DOHH2 (cell line): ENCODE results near the gene HSD11B1L.

Source experiments
- H3F3A ChIP-seq: fragments of 200-600 bp; sonication (generic), shearing (Covaris generic); 2 replicates; pipeline ENCODE4 v1.6.0; 2016; ENCODE audit warnings: antibody characterized with exemption, mild to moderate bottlenecking; ENCODE audit not compliant: control insufficient read depth, insufficient read depth
- H3K27ac ChIP-seq: fragments of 200-600 bp; sonication (generic); 2 replicates; pipeline ENCODE4 v1.5.1; 2014; ENCODE audit warnings: low read depth, mild to moderate bottlenecking, low read length, moderate library complexity
- H3K27me3 ChIP-seq: fragments of 200-600 bp; sonication (generic); 2 replicates; pipeline ENCODE4 v1.6.1; 2014; ENCODE audit warnings: mild to moderate bottlenecking, low read length, mixed read lengths; ENCODE audit not compliant: control insufficient read depth
- H3K36me3 ChIP-seq: fragments of 200-600 bp; sonication (generic); 2 replicates; pipeline ENCODE4 v1.6.1; 2014; ENCODE audit warnings: mild to moderate bottlenecking, low read length, moderate library complexity, mixed read lengths; ENCODE audit not compliant: control insufficient read depth
- H3K4me1 ChIP-seq: fragments of 200-600 bp; sonication (generic); 2 replicates; pipeline ENCODE4 v1.6.1; 2014; ENCODE audit warnings: mild to moderate bottlenecking, low read length, mixed read lengths; ENCODE audit not compliant: control insufficient read depth
- H3K4me2 ChIP-seq: fragments of 200-600 bp; sonication (generic); 2 replicates; pipeline ENCODE4 v1.6.0; 2014; ENCODE audit warnings: mild to moderate bottlenecking, low read length, moderate library complexity
- H3K4me3 ChIP-seq: fragments of 200-600 bp; sonication (generic); 2 replicates; pipeline ENCODE4 v1.5.1; 2014; ENCODE audit warnings: mild to moderate bottlenecking, low read length, mixed read lengths
- H3K79me2 ChIP-seq: fragments of 200-600 bp; sonication (generic); 2 replicates; pipeline ENCODE4 v1.6.1; 2014; ENCODE audit warnings: mild to moderate bottlenecking, low read length, mixed read lengths; ENCODE audit not compliant: control insufficient read depth
- H3K9me2 ChIP-seq: fragments of 200-600 bp; sonication (generic); replicated peaks from 2 replicates; pipeline ENCODE4 v1.6.1; 2014; ENCODE audit warnings: mild to moderate bottlenecking, low read length, mixed read lengths; ENCODE audit not compliant: control insufficient read depth
- H3K9me3 ChIP-seq: fragments of 200-600 bp; sonication (generic); 2 replicates; pipeline ENCODE4 v1.6.1; 2014; ENCODE audit warnings: antibody characterized with exemption, low read length, mixed read lengths; ENCODE audit not compliant: control insufficient read depth, insufficient read depth
- H4K20me1 ChIP-seq: fragments of 200-600 bp; sonication (generic); 2 replicates; pipeline ENCODE4 v1.6.0; 2014; ENCODE audit warnings: low read depth, mild to moderate bottlenecking, antibody characterized with exemption, low read length, moderate library complexity; ENCODE audit not compliant: control insufficient read depth, insufficient read depth
- EZH2phosphoT487 ChIP-seq: fragments of 200-600 bp; sonication (generic); IDR thresholded peaks from 2 replicates; pipeline ENCODE4 v1.6.1; 2017; ENCODE audit warnings: borderline replicate concordance, mild to moderate bottlenecking, antibody characterized with exemption, low read length, moderate library complexity, mixed read lengths
- TF ChIP-seq, protein P1 (sequence below): fragments of 200-600 bp; sonication (generic); IDR thresholded peaks from one replicate; pipeline ENCODE4 v1.5.1; 2014; ENCODE audit warnings: antibody characterized with exemption, mild to moderate bottlenecking, low read depth, low read length; ENCODE audit not compliant: poor library complexity, severe bottlenecking

HSD11B1L gene

DNA sequence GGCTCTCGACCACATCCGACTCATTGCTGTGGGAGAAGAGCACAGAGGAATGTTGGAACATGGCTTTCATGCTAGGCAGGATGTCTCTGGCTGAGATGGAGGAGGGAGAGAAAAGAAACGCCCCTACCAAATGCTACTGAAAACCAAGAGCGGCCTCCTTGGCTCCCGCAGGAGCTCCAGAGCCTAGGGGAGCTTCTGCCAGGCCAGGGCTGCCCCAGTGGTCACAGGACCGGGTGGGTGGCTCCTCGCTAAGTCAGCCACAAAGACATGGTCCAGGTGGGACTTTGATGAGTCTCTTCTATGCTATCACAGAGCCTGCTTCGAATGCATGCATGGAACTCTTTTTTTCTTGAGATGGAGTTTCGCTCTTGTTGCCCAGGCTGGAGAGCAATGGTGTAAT, 32.4 kb downstream of the HSD11B1L start:
- H3K9me2 ChIP-seq = no peaks in the 10 kb centered on the region
- H3K4me2 ChIP-seq = no peak overlapping the region
- no peak overlapping the region for H3K4me3 ChIP-seq
- H3K36me3 ChIP-seq = peaks cover 80% of the 10 kb centered on the region
- no peaks in the 10 kb centered on the region for H3K27me3 ChIP-seq
- peaks cover 12% of the 10 kb centered on the region for H3K4me1 ChIP-seq
- H3F3A ChIP-seq = no peaks in the 10 kb centered on the region
- no peak overlapping the region for H3K27ac ChIP-seq
- TF ChIP-seq, protein P1, sequence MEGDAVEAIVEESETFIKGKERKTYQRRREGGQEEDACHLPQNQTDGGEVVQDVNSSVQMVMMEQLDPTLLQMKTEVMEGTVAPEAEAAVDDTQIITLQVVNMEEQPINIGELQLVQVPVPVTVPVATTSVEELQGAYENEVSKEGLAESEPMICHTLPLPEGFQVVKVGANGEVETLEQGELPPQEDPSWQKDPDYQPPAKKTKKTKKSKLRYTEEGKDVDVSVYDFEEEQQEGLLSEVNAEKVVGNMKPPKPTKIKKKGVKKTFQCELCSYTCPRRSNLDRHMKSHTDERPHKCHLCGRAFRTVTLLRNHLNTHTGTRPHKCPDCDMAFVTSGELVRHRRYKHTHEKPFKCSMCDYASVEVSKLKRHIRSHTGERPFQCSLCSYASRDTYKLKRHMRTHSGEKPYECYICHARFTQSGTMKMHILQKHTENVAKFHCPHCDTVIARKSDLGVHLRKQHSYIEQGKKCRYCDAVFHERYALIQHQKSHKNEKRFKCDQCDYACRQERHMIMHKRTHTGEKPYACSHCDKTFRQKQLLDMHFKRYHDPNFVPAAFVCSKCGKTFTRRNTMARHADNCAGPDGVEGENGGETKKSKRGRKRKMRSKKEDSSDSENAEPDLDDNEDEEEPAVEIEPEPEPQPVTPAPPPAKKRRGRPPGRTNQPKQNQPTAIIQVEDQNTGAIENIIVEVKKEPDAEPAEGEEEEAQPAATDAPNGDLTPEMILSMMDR = no peak
- no peak for TF ChIP-seq EZH2phosphoT487
- peaks cover 57% of the 10 kb centered on the region for H3K79me2 ChIP-seq
- peaks cover 9% of the 10 kb centered on the region; the same call in 1 of the 2 replicates for H4K20me1 ChIP-seq
- no peaks in the 10 kb centered on the region for H3K9me3 ChIP-seq

DNA sequence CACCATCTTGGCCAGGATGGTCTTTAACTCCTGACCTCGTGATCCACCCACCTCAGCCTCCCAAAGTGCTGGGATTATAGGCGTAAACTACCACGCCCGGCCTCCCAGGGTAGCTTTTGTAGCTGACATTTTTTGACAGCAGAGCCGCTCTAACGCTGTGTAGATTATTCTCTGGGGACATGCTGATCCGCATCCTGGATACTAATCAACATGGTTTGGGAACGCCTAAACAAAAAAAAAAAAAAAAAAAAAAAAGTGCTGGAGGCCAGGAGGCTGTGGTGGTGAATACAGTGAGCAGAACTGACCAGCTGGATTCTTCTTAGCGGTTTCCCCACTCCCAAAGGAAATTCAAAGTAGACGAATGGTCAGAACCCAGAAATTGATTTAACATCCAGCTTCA, 34.0 kb downstream of the HSD11B1L start:
- H3K4me1 ChIP-seq = peaks cover 15% of the 10 kb centered on the region
- H4K20me1 ChIP-seq = peaks cover 9% of the 10 kb centered on the region; the same call in 1 of the 2 replicates

DNA sequence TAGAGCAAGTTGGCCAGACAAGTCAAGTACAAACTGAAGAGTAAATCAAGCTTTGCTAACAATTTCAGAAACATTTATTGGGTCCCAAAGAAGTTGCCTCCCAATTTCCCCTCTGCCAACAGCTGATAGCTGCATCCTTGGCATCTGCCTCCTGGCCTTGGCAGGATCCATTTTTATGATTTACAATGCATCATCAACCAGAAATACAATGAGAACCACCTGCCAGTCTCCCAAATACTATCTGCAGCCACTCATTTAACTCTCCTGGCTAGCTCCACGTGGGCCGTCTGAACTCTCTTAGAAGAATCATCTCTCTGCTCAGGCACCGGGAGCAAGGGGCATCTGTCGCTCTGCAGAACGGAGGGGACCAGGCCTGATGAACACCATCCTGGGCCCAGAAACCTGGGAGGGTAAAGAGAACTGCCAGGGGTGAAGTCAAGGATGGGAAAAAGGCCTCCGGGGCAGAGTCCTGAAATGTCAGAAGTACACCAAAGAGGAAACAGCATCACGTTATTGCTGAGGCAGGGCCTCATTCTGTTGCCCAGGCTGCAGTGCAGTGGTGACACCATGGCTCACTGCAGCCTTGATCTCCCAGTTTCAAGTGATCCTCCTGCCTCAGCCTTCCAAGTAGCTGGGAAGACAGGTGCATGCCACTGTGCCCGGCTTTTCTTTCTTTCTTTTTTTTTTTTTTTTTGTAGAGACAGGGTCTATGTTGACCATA, 36.5 kb downstream of the HSD11B1L start:
- peaks cover 63% of the 10 kb centered on the region for H3K36me3 ChIP-seq
- H3K9me2 ChIP-seq = no peaks in the 10 kb centered on the region
- H3F3A ChIP-seq = no peaks in the 10 kb centered on the region
- peak overlapping the region; percentile 73 for H3K4me3 ChIP-seq
- TF ChIP-seq EZH2phosphoT487 = no peak
- no peaks in the 10 kb centered on the region for H3K27me3 ChIP-seq
- no peak overlapping the region for H3K27ac ChIP-seq
- peak overlapping the region; percentile 69 for H3K4me2 ChIP-seq
- H3K79me2 ChIP-seq = peaks cover 67% of the 10 kb centered on the region
- peaks cover 24% of the 10 kb centered on the region for H3K4me1 ChIP-seq
- H4K20me1 ChIP-seq = peaks cover 9% of the 10 kb centered on the region; the same call in 1 of the 2 replicates
- no peaks in the 10 kb centered on the region for H3K9me3 ChIP-seq

More for the DNA sequence above, 34.0 kb downstream of the HSD11B1L start:
- Histone ChIP-seq H3F3A (no peaks in the 10 kb centered on the region), H3K79me2 (peaks cover 73% of the 10 kb centered on the region), H3K9me2 (no peaks in the 10 kb centered on the region), H3K27ac (no peak overlapping the region), H3K36me3 (peaks cover 84% of the 10 kb centered on the region), H3K4me2 (no peak overlapping the region), H3K9me3 (no peaks in the 10 kb centered on the region), H3K4me3 (no peak overlapping the region), H3K27me3 (no peaks in the 10 kb centered on the region)
- TF ChIP-seq EZH2phosphoT487 = no peak
- TF ChIP-seq, protein P1 = no peak

DNA sequence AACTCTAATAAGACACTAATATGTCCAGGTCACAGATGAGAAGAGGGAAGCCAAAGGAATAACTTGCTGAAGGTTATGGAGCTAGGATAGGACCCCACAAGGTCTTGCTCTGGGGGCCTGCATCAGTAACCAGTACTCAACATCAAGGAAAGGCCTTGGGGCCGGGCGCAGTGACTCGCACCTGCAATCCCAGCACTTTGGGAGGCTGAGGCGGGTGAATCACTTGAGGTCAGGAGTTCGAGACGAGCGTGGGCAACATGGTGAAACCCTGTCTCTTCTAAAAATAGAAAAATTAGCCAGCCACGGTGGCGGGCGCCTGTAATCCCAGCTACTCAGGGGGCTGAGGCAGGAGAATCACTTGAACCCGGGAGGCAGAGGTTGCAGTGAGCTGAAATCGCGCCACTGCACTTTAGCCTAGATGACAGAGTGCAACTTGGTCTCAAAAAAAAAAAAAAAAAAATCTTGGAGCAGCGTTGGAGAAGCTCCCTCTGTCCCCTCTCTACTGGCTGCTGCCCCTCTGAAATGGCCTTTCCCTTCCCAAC, 37.3 kb downstream of the HSD11B1L start:
- peak overlapping the region; percentile 69 for H3K4me2 ChIP-seq
- peak overlapping the region; percentile 73 for H3K4me3 ChIP-seq
- H4K20me1 ChIP-seq = peaks cover 9% of the 10 kb centered on the region; the same call in 1 of the 2 replicates
- no peaks in the 10 kb centered on the region for H3K9me3 ChIP-seq
- peaks cover 66% of the 10 kb centered on the region for H3K79me2 ChIP-seq
- peaks cover 56% of the 10 kb centered on the region for H3K36me3 ChIP-seq
- no peaks in the 10 kb centered on the region for H3F3A ChIP-seq
- TF ChIP-seq EZH2phosphoT487 = no peak
- peak overlapping the region; percentile 84; the same call in 1 of the 2 replicates for H3K27ac ChIP-seq
- H3K27me3 ChIP-seq = no peaks in the 10 kb centered on the region
- H3K9me2 ChIP-seq = no peaks in the 10 kb centered on the region
- peaks cover 24% of the 10 kb centered on the region for H3K4me1 ChIP-seq
